NCI-H510A treated with DMSO at 0.1 percent for 48 hours (cell line): Measurements from ENCODE around the gene IFNAR1.
"Not testable (repeated sequence)": the region's sequence is repeated elsewhere in the genome, so short reads cannot be mapped to it uniquely, and the experiment has no call there.

Source experiments
- DNase-seq: peaks from one replicate; lab custom pipeline; 2025; lab: John Stamatoyannopoulos, UW

The IFNAR1 gene

DNA sequence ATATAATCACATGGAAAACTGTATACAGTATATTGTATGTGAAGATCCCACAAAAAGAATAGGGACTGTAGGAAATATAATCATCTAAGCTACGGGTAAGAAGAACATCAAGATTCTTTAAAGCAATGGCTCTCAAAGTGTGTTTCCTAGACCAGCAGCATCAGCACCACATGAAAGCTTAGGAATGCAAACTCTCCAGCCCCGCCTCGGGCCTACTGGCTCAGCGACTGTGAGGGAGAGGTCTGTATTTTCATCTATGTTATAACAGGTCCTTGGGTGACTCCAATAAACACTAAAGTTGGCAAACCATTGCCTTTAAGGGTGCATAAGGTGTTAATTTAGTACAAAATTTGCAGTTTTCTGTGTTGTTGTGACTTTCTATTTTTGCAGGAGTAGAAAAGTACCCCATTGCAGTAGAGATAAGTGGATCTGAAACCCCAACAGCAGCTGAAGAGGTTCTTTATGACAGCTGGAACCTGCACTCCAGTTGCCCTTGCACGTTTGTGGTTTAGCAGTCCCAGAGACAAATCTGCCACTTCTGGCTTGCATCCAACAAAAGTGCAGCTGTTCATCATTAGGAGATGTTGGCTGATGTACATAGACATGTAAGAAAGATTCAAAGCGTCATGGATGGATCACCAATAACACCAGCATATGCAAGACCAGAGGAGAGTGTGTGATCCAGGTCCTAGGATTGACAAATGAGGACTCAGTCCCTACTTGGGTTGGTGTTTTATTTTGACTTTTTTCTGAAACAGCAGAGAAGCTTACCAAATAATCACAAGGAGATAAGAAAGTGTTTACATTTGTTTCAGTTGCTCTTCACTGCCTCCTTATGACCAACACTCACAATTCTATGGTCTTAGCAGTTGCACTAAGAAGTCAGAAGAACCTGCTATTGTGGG is 15.9 kb upstream of the IFNAR1 start:
- peak; percentile 95 for DNase-seq

DNA sequence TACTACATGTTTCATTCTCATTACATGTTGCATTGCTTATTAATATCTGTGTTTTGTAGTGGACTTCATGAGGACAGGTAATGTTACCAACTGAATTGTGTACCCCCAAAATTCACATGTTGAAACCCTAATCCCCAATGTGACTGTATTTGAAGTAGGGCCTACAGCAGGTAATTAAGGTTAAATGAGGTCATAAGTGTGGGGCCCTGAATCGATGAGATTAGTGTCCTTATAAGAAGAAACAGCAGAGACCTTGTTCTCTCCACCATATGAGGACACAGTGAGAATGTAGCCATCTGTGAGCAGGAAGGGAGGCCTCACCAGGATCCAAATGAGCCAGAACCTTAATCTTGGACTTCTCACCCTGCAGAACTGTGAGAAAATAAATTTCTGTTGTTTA is 15.0 kb upstream of the IFNAR1 start:
- no peak for DNase-seq

DNA sequence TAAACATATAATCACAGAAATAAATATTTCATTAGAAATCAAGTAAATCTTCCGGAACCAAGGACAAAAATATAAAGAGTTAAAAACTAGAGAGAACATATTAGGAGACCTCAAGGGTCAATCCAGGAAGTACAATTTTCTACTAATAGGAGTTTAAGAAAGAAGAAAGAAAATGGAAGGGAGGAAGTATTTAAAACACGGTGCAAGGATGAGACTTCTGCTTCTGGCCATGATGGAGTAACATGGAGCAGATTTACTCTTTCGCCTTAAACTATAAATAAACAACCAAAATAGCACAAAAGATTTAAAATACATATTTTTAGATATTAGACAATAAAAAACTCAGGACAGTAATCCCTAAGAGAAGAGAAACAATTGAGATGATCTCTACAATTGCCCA is 12.6 kb upstream of the IFNAR1 start:
- DNase-seq, result no peak

DNA sequence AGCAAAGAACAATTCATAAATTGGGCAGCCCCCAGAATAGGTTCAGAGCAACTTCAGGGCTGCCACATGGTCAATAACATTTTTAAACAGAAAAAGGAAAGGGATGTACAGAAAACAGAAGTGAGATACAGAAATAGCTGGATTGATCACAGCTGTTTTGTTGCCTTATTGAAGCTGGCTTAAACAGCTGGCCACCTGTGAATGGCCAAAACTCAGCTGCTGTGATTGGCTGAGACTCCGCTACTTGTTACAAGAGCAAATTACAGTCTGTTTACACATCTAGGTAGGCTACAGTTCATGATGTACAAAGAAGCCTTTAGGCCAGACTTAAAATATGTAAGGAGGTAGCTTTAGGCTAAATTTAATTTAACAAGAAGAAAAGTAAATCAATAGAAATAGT is 11.6 kb upstream of the IFNAR1 start:
- DNase-seq, result no peak

DNA sequence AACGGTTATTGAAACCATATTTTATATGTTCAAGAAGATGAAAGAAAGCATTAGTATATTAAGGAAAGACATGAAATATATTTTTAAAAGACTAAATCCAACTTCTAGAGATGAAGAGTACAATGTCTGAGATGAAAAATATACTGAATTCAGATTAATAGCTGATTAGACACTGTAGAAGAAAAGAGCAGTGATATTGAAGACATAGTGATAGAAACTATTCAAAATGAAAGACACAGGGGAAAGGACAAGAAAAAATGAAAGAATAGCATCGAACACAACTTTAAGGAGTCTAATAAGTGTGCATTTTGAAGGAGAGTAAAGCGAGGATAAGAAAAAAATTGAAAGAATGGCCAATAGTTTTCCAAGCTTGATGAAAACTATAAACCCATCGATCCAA is 11.2 kb upstream of the IFNAR1 start:
- no peak for DNase-seq

DNA sequence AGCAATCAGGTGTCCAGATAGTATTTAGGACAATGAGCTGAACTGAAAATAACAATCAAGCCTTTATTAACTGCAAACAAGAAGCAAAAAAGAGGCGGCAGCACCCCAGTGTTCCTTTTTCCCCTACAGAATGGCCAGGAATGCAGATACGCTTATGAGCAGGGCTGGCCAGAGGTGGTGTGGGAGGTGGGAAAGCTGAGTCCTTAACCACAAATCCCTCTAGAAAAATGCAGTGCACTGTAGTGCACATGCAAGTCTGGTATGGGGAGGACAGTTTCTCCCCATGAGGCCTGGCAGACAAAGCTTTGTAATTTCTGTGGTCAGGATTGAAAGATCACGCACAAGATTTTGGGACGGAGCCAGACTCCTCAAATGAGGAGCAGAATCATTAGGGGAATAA is 10.7 kb upstream of the IFNAR1 start:
- no peak for DNase-seq

DNA sequence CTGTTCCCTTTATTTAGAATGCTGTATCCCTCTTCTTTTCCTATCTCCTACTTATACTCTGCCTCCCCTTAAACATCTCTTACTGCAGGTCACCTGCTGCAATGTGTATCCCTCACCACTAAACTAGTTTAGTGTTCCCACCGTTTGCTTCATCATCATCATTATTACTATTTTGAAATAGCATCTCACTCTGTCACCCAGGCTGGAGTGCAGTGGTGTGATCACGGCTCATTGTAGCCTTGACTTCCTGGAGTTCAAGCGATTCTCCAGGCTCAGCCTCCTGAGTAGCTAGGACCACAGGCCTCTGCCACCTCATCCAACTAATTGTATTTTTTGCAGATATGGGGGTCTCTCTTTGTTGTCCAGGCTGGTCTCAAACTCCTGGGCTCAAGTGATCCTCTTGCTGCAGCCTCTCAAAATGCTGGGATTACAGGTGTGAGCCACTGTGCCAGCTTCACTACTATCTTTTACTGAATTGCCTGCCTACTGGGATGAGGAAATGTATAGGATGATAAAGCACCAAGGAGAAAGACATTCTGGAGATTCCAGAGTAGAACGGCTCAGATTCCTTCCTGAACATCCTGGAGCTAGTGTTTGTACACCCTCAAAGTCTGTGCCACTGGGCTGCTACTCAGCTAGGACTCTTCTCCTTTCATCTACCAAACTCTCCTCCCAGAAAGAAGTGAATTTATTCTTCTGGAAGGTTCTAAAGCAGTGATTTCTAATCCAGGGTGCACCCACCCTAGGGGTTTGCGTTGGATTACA is 8.6 kb upstream of the IFNAR1 start:
- no peak for DNase-seq

DNA sequence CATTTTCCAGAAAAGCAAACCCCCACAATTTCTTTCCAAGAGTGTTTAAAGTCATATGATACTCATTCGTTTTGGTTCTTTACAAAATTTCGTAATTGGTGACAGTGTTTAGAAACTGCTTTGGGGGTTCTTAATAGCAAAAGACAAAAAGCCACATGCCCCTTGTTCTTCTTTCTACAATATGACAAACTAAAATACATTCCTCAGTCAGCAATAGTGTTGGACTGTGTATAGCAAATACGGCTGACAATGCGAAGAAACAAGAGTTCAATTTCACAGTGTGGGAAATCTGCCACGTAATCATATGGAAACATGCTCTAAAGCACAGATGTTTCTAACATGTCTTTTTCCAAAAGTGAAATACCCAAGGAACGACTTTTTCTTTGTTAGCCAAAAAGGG is 7.6 kb upstream of the IFNAR1 start:
- DNase-seq, result no peak

DNA sequence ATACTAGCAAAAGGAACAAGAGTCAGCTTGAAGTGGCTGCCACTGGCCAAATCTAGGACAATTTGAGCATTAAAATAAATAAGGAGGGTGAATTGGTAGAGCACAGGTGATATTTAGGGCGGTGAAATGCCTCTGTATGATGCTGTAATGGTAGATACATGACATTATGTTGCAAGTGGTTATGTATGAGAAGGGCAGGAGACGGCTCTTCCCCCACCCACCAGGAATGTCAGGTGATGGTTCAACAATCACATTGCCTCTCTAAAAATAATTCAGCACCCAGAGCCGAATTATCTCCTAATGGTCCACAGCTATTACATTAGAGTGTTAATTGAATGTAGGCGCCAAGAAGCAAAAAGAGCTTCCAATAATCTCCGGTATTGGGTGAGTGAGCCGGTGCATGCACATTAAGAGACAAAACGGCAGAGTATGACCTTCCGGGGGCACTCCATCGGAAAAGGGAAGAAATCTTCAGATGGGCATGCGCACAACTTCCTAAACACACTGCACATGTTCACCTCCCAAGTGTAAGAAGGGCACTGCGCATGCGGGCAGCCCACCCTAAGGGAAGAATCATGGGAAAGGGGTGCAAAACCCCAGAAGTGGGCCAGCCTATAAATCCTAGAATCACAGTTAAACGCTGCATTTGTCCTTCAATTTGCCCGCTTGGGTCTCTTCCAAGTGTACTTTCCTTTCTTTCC is 6.8 kb upstream of the IFNAR1 start:
- DNase-seq, result no peak

DNA sequence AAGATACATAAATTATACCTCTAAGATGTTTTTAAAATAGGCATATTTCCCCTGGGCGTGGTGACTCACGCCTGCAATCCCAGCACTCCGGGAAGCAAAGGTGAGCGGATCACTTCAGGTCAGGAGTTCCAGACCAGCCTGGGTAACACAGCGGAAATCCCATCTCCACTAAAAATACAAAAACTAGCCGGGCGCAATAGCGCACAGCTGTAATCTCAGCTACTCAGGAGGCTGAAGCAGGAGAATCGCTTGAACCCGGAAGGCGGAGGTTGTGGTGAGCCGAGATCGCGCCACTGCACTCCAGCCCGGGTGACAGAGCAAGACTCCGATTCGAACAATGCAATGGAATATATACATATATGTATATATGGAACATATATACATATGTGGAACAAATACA is 3.8 kb upstream of the IFNAR1 start:
- DNase-seq, result not testable (repeated sequence)

DNA sequence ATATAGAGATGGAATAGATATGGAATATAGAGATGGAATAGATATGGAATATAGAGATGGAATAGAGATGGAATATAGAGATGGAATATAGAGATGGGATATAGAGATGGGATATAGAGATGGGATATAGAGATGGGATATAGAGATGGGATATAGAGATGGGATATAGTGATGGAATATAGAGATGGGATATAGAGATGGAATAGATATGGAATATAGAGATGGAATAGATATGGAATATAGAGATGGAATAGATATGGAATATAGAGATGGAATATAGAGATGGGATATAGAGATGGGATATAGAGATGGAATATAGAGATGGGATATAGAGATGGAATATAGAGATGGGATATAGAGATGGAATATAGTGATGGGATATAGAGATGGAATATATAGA is 1.2 kb upstream of the IFNAR1 start:
- DNase-seq, result not testable (repeated sequence)

DNA sequence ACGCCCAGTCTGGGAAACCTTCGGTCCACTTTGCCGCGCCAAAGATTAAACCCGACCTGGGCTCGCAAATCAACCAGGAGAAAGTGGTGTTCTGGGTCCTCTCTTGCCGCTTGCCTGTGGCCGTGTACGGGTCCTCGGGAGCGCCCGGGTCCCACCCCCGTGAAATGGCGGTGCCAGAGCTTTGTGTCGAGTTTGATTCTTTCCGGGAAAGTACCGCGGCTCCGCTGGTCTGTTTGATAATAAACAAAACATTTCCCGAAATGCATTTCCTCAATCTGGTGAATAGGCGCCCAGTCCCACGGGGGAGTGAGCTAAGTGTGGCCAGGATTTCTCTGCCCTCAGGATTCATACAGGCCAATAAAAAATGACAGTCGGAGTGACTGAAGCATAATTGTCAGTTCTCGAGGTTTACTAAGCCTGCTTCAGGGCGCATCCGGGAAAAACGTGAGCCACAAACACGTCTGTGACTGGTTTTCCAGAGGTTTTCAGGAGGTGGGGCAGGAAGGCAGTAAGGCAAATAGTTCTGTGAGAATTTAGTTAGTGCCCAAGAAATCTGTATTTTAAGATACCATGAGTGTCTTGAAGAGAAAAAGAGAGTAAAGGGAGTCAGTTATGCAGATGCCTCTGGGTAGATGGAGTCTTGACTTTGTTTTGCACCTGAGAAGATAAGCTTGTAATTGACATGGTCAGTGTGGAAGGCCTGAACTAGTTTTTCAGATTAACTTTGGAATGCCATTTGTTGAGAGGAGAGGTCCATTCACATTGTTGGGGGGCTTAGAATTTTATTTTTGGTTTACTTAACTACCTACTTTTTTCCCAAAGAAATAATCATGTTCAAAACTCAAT is 675 bp downstream of the IFNAR1 start:
- peak; percentile 55 for DNase-seq

DNA sequence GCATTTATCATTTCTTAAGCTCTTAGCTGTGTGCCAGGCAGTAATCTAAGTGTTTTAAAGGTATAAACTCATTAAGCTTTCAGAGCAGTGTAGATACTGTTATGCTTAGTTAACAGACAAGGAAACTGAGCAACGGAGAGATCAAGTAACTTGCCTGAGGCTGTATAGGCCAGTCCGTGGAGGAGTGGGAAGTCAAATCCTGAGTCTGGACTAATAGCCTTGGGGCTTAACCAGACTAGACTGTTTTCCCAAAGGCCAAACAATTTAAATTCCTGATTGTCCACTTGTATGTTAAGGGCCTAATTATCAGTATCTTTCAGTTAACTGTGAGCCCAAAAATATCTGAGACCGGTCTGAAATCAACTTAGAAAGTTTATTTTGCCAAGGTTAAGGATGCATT is 2.6 kb downstream of the IFNAR1 start:
- no peak for DNase-seq

DNA sequence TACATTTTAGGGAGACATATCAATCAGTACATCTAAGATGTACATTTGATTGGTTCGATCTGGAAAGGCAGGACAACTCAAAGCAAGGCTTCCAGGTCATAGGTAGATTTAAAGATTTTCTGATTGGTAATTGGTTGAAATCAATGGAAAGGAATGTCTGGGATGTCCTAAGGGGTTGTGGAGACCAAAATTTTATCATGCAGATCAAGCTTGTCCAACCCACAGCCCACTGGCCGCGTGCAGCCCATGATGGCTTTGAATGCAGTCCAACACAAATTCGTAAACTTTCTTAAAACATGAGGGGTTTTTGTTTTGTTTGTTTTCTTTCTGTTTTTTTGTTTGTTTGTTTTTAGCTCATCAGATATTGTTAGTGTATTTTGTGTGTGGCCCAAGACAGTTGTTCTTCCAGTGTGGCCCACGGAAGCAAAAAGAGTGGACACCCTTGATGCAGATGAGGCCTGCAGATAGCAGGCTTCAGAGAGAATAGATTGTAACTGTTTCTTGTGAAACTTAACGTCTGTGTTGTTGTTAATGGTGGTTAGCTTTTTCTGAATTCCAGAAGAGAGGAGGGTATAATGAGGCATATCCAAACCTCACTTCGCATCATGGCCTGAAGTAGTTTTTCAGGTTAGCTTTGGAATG is 3.1 kb downstream of the IFNAR1 start:
- no peak for DNase-seq

DNA sequence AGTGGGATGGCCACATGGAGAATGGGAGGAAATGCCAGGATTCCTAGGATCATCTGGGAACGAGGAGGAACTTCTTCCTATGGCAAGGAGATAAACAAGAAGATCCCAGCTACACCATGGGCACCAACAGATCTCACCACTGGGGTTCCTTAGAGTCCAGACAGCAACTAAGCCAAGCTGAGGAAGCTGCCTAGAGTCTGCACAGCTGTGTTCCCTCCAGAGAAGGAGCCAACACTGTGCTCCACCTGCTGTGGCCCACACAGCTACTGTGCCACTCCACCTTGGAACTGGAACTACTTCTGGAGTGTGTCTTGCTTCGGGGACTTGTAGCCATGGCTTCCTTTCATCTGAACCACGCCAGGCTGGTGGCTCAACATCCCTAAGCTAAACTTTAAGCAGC is 6.0 kb downstream of the IFNAR1 start:
- no peak for DNase-seq

DNA sequence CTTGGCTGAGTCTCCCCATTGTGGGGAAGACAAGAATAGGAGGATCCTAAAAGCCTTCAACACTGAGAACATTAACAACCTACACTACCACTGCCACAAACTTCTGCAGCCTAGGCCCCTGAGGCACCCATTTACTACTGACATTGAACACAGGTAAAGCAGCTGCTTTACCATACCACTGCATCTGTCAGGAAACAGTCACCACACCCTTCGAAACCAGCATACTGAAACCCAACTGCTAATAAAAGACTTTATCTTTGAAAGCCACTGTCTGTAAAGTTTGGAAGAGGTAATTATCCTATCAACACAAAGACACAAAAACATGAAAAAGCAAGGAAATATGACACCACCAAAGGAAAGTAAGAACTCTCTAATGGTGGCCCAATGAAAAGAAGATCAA is 7.4 kb downstream of the IFNAR1 start:
- no peak for DNase-seq

DNA sequence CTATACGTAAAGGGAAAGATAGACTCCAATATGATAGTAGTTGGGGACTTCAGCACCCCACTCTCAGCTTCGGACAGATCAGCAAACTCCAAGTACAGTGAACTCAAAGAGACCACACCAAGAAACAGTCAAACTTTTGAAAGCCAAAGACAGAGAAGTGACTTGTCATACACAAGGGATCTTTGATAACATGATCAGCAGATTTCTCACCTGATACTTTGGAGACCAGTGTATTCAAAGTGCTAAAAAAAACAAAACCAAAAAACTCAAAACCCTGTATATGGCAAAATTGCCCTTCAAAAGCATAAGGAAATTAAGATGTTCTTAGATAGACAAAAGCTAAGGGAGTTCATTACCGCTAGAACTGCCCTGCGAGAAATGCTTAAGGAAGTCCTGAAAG is 9.4 kb downstream of the IFNAR1 start:
- no peak for DNase-seq

DNA sequence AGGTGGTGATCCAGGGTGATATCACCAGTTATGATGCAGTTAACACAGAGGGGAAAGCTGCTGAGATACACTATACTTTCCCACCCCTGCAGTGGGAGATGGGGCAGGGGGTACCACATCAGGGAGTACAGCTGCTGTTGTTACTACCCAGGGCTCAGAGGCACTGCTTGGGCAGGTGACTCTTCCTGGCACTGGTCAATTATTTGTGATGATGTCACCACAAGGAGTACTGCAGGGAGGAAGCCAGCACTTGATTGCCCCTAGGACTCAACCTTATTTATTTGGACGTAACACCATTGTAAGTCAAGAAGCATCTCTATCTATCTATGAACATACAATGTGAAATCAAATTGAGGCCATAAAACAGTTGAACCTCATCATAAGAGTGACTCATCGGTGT is 10.1 kb downstream of the IFNAR1 start:
- no peak for DNase-seq

DNA sequence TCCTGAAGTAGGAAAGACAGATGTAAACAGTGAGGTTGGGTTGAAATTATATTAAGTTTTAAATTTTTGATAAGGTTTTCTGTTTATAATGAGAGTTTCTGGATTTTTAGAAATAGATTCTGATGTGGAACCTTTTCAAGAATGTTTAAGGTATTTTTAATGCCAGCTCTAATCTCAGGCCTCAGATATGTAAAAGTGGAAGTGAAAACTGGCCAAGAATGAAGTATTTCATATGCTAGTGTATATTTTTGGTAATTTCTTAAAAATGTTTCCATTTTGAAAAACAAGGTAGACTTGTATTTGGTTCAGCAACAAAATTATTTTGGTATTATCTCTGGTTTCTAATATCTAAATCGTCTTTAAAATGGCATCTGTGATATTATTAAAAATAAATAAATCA is 14.4 kb downstream of the IFNAR1 start:
- no peak for DNase-seq

DNA sequence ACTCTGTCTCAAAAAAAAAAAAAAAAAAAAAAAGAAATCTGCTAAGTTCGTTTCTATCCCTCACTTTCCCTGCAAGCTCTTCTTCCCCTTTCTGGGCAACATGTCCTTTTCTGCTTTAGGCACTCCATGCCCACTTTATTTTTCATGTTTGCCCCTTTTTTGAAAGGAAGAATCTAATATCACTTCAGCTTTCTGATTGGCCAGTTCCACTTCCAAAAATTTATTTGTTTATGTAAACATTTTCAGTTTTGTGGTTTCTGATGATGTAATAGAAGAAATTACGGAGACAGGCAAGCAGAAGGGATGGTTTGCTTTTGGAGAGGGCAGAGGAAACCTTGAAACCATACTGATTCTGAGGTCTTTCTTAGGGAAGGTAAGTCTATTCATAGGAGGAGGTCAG is 15.1 kb downstream of the IFNAR1 start:
- no peak for DNase-seq

DNA sequence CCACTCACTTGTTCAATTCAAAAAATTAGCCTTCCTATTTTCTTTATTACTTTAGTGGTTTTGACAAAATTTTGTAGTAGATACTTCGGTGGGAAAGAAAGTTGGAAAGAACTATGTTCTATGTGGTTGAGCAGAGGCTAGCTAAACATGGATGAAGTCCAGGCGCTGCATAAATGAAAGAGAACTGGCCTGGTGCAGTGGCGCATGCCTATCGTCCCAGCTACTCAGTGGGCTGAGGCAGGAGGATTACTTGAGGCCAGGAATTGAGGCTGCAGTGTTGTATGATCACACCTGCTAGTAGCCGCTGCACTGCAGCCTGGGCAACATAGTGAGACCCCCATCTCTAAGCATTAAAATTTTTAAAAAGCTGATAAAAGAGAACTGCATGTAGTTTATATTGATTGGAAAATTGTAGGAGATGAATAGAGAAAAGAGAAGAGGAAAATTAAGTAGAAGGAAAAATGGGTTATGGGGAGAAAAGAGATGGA is 21.0 kb downstream of the IFNAR1 start:
- DNase-seq, result no peak
